IMR-90 (cell line): ENCODE measurements around the gene AKT2. TPM values are rescaled to one million over a fixed set of nuclear protein-coding genes. Genes with fewer than 3 reads are reported as not detected.

Experiments used
- ATAC-seq: fragments of 200-7000 bp; cut with Tn5 transposase; 2 replicates; pipeline ENCODE4 v1.9.1; 2020; ENCODE audit warnings: low read depth, mild to moderate bottlenecking, moderate library complexity
- BruUV-seq: library from RNA; stranded (reverse); fragments of 400-500 nt; replicated peaks from 2 replicates; lab custom pipeline; 2021; lab: Mats Ljungman, UMichigan
- CTCF ChIA-PET: fragments of 300-600 bp; formaldehyde crosslinking; extraction: SDS; loops from one replicate; lab custom pipeline; 2021; ENCODE audit warnings: antibody characterized with exemption; lab: Yijun Ruan, JAX
- POLR2A ChIA-PET: fragments of 300-600 bp; sonication (Branson Sonifier 250); formaldehyde crosslinking; loops from one replicate; lab custom pipeline; 2022; ENCODE audit warnings: antibody characterized with exemption; ENCODE audit not compliant: unreplicated experiment; lab: Charles Lee
- DNase-seq: peaks from one replicate; pipeline ENCODE4 v3.0.0; 2013
- H2AFZ ChIP-seq: replicated peaks from 2 replicates; pipeline ENCODE3; 2013; ENCODE audit warnings: low read length, mild to moderate bottlenecking; ENCODE audit not compliant: poor library complexity
- H2AK5ac ChIP-seq: 2 replicates; pipeline ENCODE4 v1.6.1; 2013; ENCODE audit warnings: low read depth, low read length, inconsistent platforms
- H2AK9ac ChIP-seq: replicated peaks from 2 replicates; pipeline ENCODE3; 2013; ENCODE audit warnings: mild to moderate bottlenecking, low read depth, low read length, moderate library complexity; ENCODE audit not compliant: poor library complexity
- H2BK120ac ChIP-seq: 2 replicates; pipeline ENCODE4 v1.6.1; 2013; ENCODE audit warnings: low read depth, low read length, inconsistent platforms
- H2BK15ac ChIP-seq: 3 replicates; pipeline ENCODE4 v1.6.1; 2013; ENCODE audit warnings: low read depth, low read length, inconsistent platforms
- H2BK20ac ChIP-seq: 2 replicates; pipeline ENCODE4 v1.6.1; 2013; ENCODE audit warnings: low read depth, mild to moderate bottlenecking, inconsistent platforms, low read length, moderate library complexity
- H2BK5ac ChIP-seq: 2 replicates; pipeline ENCODE4 v1.6.1; 2013; ENCODE audit warnings: mild to moderate bottlenecking, low read depth, low read length, inconsistent platforms; ENCODE audit not compliant: poor library complexity, severe bottlenecking
- H3K14ac ChIP-seq: replicated peaks from 2 replicates; pipeline ENCODE4 v1.6.1; 2013; ENCODE audit warnings: low read depth, low read length, inconsistent platforms
- H3K18ac ChIP-seq: 2 replicates; pipeline ENCODE4 v1.6.1; 2013; ENCODE audit warnings: low read depth, low read length, control low read depth
- H3K23ac ChIP-seq: 2 replicates; pipeline ENCODE4 v1.6.1; 2013; ENCODE audit warnings: low read depth, low read length, inconsistent platforms
- H3K27ac ChIP-seq: 2 replicates; pipeline ENCODE4 v1.5.1; 2013; ENCODE audit warnings: mild to moderate bottlenecking, control low read depth, low read length; ENCODE audit not compliant: insufficient read depth
- H3K27me3 ChIP-seq: 2 replicates; pipeline ENCODE4 v1.6.1; 2013; ENCODE audit warnings: low read length; ENCODE audit not compliant: control insufficient read depth, insufficient read depth
- H3K36me3 ChIP-seq: 2 replicates; pipeline ENCODE4 v1.6.1; 2013; ENCODE audit warnings: low read length, mixed read lengths; ENCODE audit not compliant: control insufficient read depth, insufficient read depth
- H3K4ac ChIP-seq: 2 replicates; pipeline ENCODE4 v1.6.1; 2013; ENCODE audit warnings: low read depth, low read length, inconsistent platforms
- H3K4me1 ChIP-seq: 2 replicates; pipeline ENCODE4 v1.6.1; 2013; ENCODE audit warnings: low read length, mixed read lengths; ENCODE audit not compliant: control insufficient read depth, insufficient read depth
- H3K4me2 ChIP-seq: 2 replicates; pipeline ENCODE4 v1.6.1; 2013; ENCODE audit warnings: low read depth, mild to moderate bottlenecking, control low read depth, low read length, moderate library complexity
- H3K4me3 ChIP-seq: 2 replicates; pipeline ENCODE4 v1.5.1; 2013; ENCODE audit warnings: low read depth, mild to moderate bottlenecking, control low read depth, low read length, moderate library complexity; ENCODE audit not compliant: insufficient read depth
- H3K56ac ChIP-seq: 2 replicates; pipeline ENCODE4 v1.6.1; 2013; ENCODE audit warnings: low read length, inconsistent platforms; ENCODE audit not compliant: insufficient read depth; ENCODE audit errors: extremely low read depth
- H3K79me1 ChIP-seq, 2 experiments: 2 replicates each; pipeline ENCODE4 v1.6.1; 2013; ENCODE audit warnings: low read length in 2 of 2, inconsistent platforms in 1 of 2, low read depth in 1 of 2
- H3K9ac ChIP-seq: 2 replicates; pipeline ENCODE4 v1.6.1; 2013; ENCODE audit warnings: low read depth, low read length, control low read depth
- H3K9me1 ChIP-seq: 2 replicates; pipeline ENCODE4 v1.6.1; 2013; ENCODE audit warnings: low read length, inconsistent platforms; ENCODE audit not compliant: insufficient read depth
- H3K9me3 ChIP-seq: 2 replicates; pipeline ENCODE4 v1.6.1; 2013; ENCODE audit warnings: low read length; ENCODE audit not compliant: control insufficient read depth, insufficient read depth
- H4K20me1 ChIP-seq: 2 replicates; pipeline ENCODE4 v1.6.1; 2013; ENCODE audit warnings: low read length, inconsistent platforms; ENCODE audit not compliant: insufficient read depth
- H4K5ac ChIP-seq: 2 replicates; pipeline ENCODE4 v1.6.1; 2013; ENCODE audit warnings: mild to moderate bottlenecking, low read depth, low read length, control low read depth
- H4K8ac ChIP-seq, 2 experiments: 2 replicates each; pipeline ENCODE4 v1.6.1; 2013; ENCODE audit warnings: low read depth in 2 of 2, low read length in 2 of 2, control low read depth in 1 of 2, inconsistent platforms in 1 of 2
- H4K91ac ChIP-seq: 2 replicates; pipeline ENCODE4 v1.6.1; 2013; ENCODE audit warnings: low read depth, low read length, inconsistent platforms; ENCODE audit not compliant: insufficient read depth
- CEBPB ChIP-seq: IDR thresholded peaks from 2 replicates; pipeline ENCODE4 v1.6.1; 2012; ENCODE audit warnings: low read depth, low read length, improper control_type of control experiment
- CTCF ChIP-seq: conservative IDR thresholded peaks from 2 replicates; pipeline ENCODE4 v1.5.1; 2012; ENCODE audit warnings: mild to moderate bottlenecking, low read depth, low read length, improper control_type of control experiment
- ELK1 ChIP-seq: fragments of 150-350 bp; IDR thresholded peaks from 2 replicates; pipeline ENCODE4 v1.6.1; 2016; ENCODE audit warnings: low read depth, mild to moderate bottlenecking, low read length, moderate library complexity, borderline replicate concordance
- MAFK ChIP-seq: IDR thresholded peaks from 2 replicates; pipeline ENCODE4 v1.6.1; 2012; ENCODE audit warnings: low read depth, low read length, improper control_type of control experiment
- MXI1 ChIP-seq: IDR thresholded peaks from 2 replicates; pipeline ENCODE4 v1.6.1; 2012; ENCODE audit warnings: low read depth, mild to moderate bottlenecking, low read length, moderate library complexity, borderline replicate concordance
- POLR2A ChIP-seq: IDR thresholded peaks from 2 replicates; pipeline ENCODE4 v1.6.1; 2012; ENCODE audit warnings: mild to moderate bottlenecking, low read depth, low read length
- RAD21 ChIP-seq: IDR thresholded peaks from 2 replicates; pipeline ENCODE4 v1.6.1; 2012; ENCODE audit warnings: low read length, improper control_type of control experiment
- RCOR1 ChIP-seq: IDR thresholded peaks from 2 replicates; pipeline ENCODE4 v1.6.1; 2012; ENCODE audit warnings: mild to moderate bottlenecking, low read length, improper control_type of control experiment; ENCODE audit not compliant: insufficient replicate concordance
- RFX5 ChIP-seq: IDR thresholded peaks from 2 replicates; pipeline ENCODE4 v1.8.0; 2012; ENCODE audit warnings: low read depth, mild to moderate bottlenecking, low read length, moderate library complexity
- USF2 ChIP-seq: fragments of 150-350 bp; IDR thresholded peaks from 2 replicates; pipeline ENCODE4 v1.6.1; 2017; ENCODE audit warnings: mild to moderate bottlenecking, antibody characterized with exemption, low read length, low read depth
- WGBS, 2 experiments: methylation state at CpG; one replicate each; pipeline versions ENCODE4 v1.1.5 to v1.1.7; 2013; ENCODE audit warnings: missing lambda C conversion rate in 2 of 2; ENCODE audit not compliant: insufficient read length in 1 of 2; ENCODE audit errors: extremely low coverage in 2 of 2; 5-methylcytosine and 5-hydroxymethylcytosine counted together
- dilution Hi-C: fragments of 300-500 bp; cut with HindIII; formaldehyde crosslinking; loops from one replicate; pipeline ENCODE4 v1.14.3; 2018; ENCODE audit warnings: low sequenced_read_pairs; ENCODE audit not compliant: unreplicated experiment
- in situ Hi-C: fragments of 300-500 bp; cut with MboI; formaldehyde crosslinking; loops from 3 replicates; pipeline ENCODE4 v1.14.3; 2019; ENCODE audit warnings: low sequenced_read_pairs, inconsistent platforms, mixed read lengths
- intact Hi-C: fragments of 100-400 bp; cut with micrococcal nuclease; formaldehyde crosslinking; loops from 2 replicates; pipeline ENCODE4 v1.10.0; 2022
- polyA plus RNA-seq, 3 experiments: library from polyadenylated mRNA; depleted of rRNA; stranded (reverse); fragments of >200 nt; gene quantifications; 2 replicates each; pipeline ENCODE4 v1.2.3, GENCODE V29; 2012; ENCODE audit warnings: low replicate concordance in 1 of 3
- total RNA-seq: library from RNA; depleted of rRNA; stranded (reverse); fragments of >200 nt; gene quantifications from 2 replicates; pipeline ENCODE4 v1.2.3, GENCODE V29; 2012

AKT2 gene
- total and polyA plus RNA-seq, 2 of the 4 experiments (the other 2 are of a cell fraction), result 61.5 to 104 TPM

GRCh38 chr19:40239415-40240226, 45.5 kb downstream of the AKT2 start:
- no peak overlapping the region for H2AK5ac ChIP-seq
- in situ Hi-C loops, result no loop called here
- no peak overlapping the region for H3K4ac ChIP-seq
- no peaks in the 10 kb centered on the region for H3K9me3 ChIP-seq
- H2BK5ac ChIP-seq, result no peak overlapping the region
- no peak overlapping the region for H3K18ac ChIP-seq
- H4K5ac ChIP-seq, result no peak overlapping the region
- H3K27me3 ChIP-seq, result no peaks in the 10 kb centered on the region
- H4K20me1 ChIP-seq, result peaks cover 3% of the 10 kb centered on the region
- no peak overlapping the region for H2BK120ac ChIP-seq
- no peak for ATAC-seq
- H3K9ac ChIP-seq, result no peak overlapping the region
- no peaks in the 10 kb centered on the region for H3K4me1 ChIP-seq
- H2AK9ac ChIP-seq, result no peak overlapping the region
- 100% methylated on average over 3 of the region's 12 CpGs; no CpG with 5 or more reads in 1 of the 2 experiments for WGBS, 2 experiments
- peaks cover 4% of the 10 kb centered on the region; the same call in 1 of the 2 replicates for H3K9me1 ChIP-seq
- H3K23ac ChIP-seq, result no peak overlapping the region
- dilution Hi-C loops, result no loop called here
- no peak overlapping the region for H3K56ac ChIP-seq
- BruUV-seq, result no TSS peak
- no peak overlapping the region for H2BK20ac ChIP-seq
- peaks cover 68% of the 10 kb centered on the region for H3K36me3 ChIP-seq
- no peak overlapping the region for H3K27ac ChIP-seq
- ChIA-PET POLR2A (no interaction called here), CTCF (no interaction called here)
- no peak overlapping the region for H2AFZ ChIP-seq
- H4K8ac ChIP-seq, result no peak overlapping the region
- no peak overlapping the region for H3K4me3 ChIP-seq
- H3K79me1 ChIP-seq, result peaks cover 6 to 20% of the 10 kb centered on the region in 2 experiments
- TF ChIP-seq USF2, result no peak
- no peak for TF ChIP-seq CTCF
- no peak for TF ChIP-seq MAFK
- no peak for TF ChIP-seq RAD21
- TF ChIP-seq MXI1, result no peak
- no peak for TF ChIP-seq RCOR1
- no peak for TF ChIP-seq CEBPB
- TF ChIP-seq POLR2A, result no peak
- TF ChIP-seq ELK1, result no peak
- no peak for TF ChIP-seq RFX5
- no peak overlapping the region for H4K91ac ChIP-seq
- no peak overlapping the region for H3K4me2 ChIP-seq
- H3K14ac ChIP-seq, result no peak overlapping the region
- H2BK15ac ChIP-seq, result no peak overlapping the region
- intact Hi-C loops, result no loop called here
- no peak for DNase-seq
